ENCODE measurements around the gene HIRA. TPM values are rescaled to one million over a fixed set of nuclear protein-coding genes. Genes with fewer than 3 reads are reported as not detected.

The HIRA gene
- total and polyA plus RNA-seq, 2 of the 8 experiments (the other 6 are each of a cell fraction or from before 2014, with no cell fraction given) = 34.9 to 67.2 TPM

GRCh38 chr22:19429950-19430889 is 1.3 kb downstream of the HIRA start:
- peak; percentile 16 for TF ChIP-seq SAP30 (IDR thresholded peaks at IDR 0.05; ENCODE audit: insufficient read depth, insufficient replicate concordance, low read length)
- no peak for TF ChIP-seq CTBP2 (IDR thresholded peaks at IDR 0.05; ENCODE audit: borderline replicate concordance, insufficient read depth, insufficient read length, low read length)
- peak; percentile 44 for TF ChIP-seq ASH2L (IDR thresholded peaks at IDR 0.05; ENCODE audit: low read length)
- 0 out of 2 replicates have a peak, but pooled peaks have one; percentile 47 for TF ChIP-seq SP1 (IDR thresholded peaks at IDR 0.05; ENCODE audit: low read depth, low read length)
- TF ChIP-seq SIN3A (conservative IDR thresholded peaks at IDR 0.05 in 1 of 2, IDR thresholded peaks at IDR 0.05 in 1 of 2; ENCODE audit: low read depth in 1 of 2, low read length in 2 of 2) = 0 out of 4 replicates have a peak, but pooled peaks of 1 of the 2 experiments have one; percentile 31
- Histone ChIP-seq H2BK5ac (ENCODE audit: low read depth, low read length) (no peak overlapping the region), H3K9me3 (ENCODE audit: insufficient read depth in 2 of 2, low read depth in 1 of 2, low read length in 1 of 2) (no peaks in the 10 kb centered on the region)

More at GRCh38 chr22:19429950-19430889, 1.3 kb downstream of the HIRA start:
- DNase-seq (ENCODE audit: low read depth in 1 of 2, low spot score in 2 of 2) (no peak), FAIRE-seq (no peak)
- Histone ChIP-seq H3K23ac (ENCODE audit: insufficient read length) (no peak overlapping the region), H3K23me2 (ENCODE audit: low read depth, low read length) (peaks cover 11% of the 10 kb centered on the region), H3K79me2 (ENCODE audit: control insufficient read depth in 1 of 2, insufficient read depth in 2 of 2, low read length in 2 of 2) (peaks cover 37 to 58% of the 10 kb centered on the region in 2 experiments), H3K4me2 (ENCODE audit: insufficient read depth in 1 of 2, low read depth in 2 of 2, low read length in 2 of 2) (peak overlapping the region; percentile 58 to 85), H4K8ac (ENCODE audit: extremely low read depth, insufficient read depth, low read length) (peak overlapping the region; percentile 98), H3K79me1 (ENCODE audit: low read depth, low read length) (peaks cover 15% of the 10 kb centered on the region), H3K18ac (ENCODE audit: extremely low read depth, low read length) (no peak overlapping the region), H3K56ac (replicated peaks; ENCODE audit: insufficient read length, low read depth, low read length) (no peak overlapping the region), H4K20me1 (replicated peaks in 1 of 2; ENCODE audit: control insufficient read depth in 1 of 2, insufficient read depth in 2 of 2, low read length in 2 of 2) (peaks cover 16 to 26% of the 10 kb centered on the region in 2 experiments), H3K27me3 (replicated peaks in 1 of 4; ENCODE audit: control insufficient read depth in 3 of 4, extremely low read depth in 1 of 4, insufficient read depth in 3 of 4, low read length in 3 of 4) (no peaks in the 10 kb centered on the region), H3K4ac (replicated peaks; ENCODE audit: insufficient read length, low read depth, low read length) (no peak overlapping the region), H2AFZ (ENCODE audit: low read length) (no peak overlapping the region), H2AK5ac (ENCODE audit: low read depth, low read length) (no peak overlapping the region), H3K36me3 (ENCODE audit: control insufficient read depth in 2 of 4, insufficient read depth in 4 of 4, low read length in 3 of 4) (peaks cover 2 to 5% (median 4%) of the 10 kb centered on the region in 4 experiments; a peak in 5 of 8 replicates), H3K4me3 (ENCODE audit: extremely low read depth in 1 of 4, insufficient read depth in 2 of 4, low read depth in 3 of 4, low read length in 4 of 4) (peak overlapping the region; percentile 73 to 86 (median 81)), H2BK12ac (ENCODE audit: low read depth, low read length) (no peak overlapping the region), H3K27ac (ENCODE audit: low read depth, low read length) (0 out of 2 replicates have a peak overlapping the region, but pooled peaks have one; percentile 54), H2BK120ac (replicated peaks; ENCODE audit: low read depth, low read length) (no peak overlapping the region), H3K9ac (replicated peaks in 1 of 4; ENCODE audit: extremely low read depth in 1 of 4, low read depth in 3 of 4, low read length in 3 of 4) (peak overlapping the region; percentile 8 to 92 (median 82)), H4K91ac (replicated peaks; ENCODE audit: insufficient read length, low read length) (no peak overlapping the region), H3K14ac (ENCODE audit: insufficient read length) (no peak overlapping the region), H4K5ac (ENCODE audit: insufficient read length, low read depth, low read length) (no peak overlapping the region), H2BK20ac (ENCODE audit: low read length) (no peak overlapping the region), H2BK15ac (ENCODE audit: low read length) (no peak overlapping the region), H3K4me1 (replicated peaks in 1 of 4; ENCODE audit: control insufficient read depth in 3 of 4, insufficient read depth in 4 of 4, low read length in 3 of 4) (peaks cover 0 to 9% (median 4%) of the 10 kb centered on the region in 4 experiments; a peak in 5 of 7 replicates)
- ChIA-PET CTCF (ENCODE audit: partially characterized antibody) (interaction anchor here (0.7 to 1.0 kb wide), 3 partner anchors 10 to 24 kb away, joined by 3 read pairs; no protein-coding TSS in a partner anchor), POLR2A (ENCODE audit: partially characterized antibody) (interaction anchor here (0.5 to 7.9 kb wide), 6 partner anchors 9 to 139 kb away, joined by 3 to 127 read pairs (median 14); partner anchors contain the start of genes C22orf39 and CLTCL1)
- WGBS, 2 experiments (ENCODE audit: extremely low coverage in 1 of 2, insufficient coverage in 1 of 2, insufficient read length in 1 of 2, insufficient replicate concordance in 2 of 2, low coverage in 1 of 2, low lambda C conversion rate in 2 of 2, missing lambda C conversion rate in 1 of 2) = 47% methylated on average over 12 of the region's 12 CpGs; no CpG with 5 or more reads in 1 of the 2 experiments
